ENCODE measurements around the gene RAB24. TPM values are rescaled to one million over a fixed set of nuclear protein-coding genes. Genes with fewer than 3 reads are reported as not detected.

The RAB24 gene
- polyA plus RNA-seq, 1 donor from 2014 or later, result 79.0 TPM

- Histone ChIP-seq H2AFZ (ENCODE audit: low read depth, low read length) (no peak overlapping the region), H4K20me1 (ENCODE audit: insufficient read depth) (no peaks in the 10 kb centered on the region), H3K9me3 (ENCODE audit: low read length) (no peaks in the 10 kb centered on the region), H3K4me2 (ENCODE audit: low read length) (no peak overlapping the region), H3K36me3 (ENCODE audit: insufficient read depth, low read length) (no peaks in the 10 kb centered on the region), H3F3A (ENCODE audit: insufficient read depth, low read length, poor library complexity, severe bottlenecking) (no peaks in the 10 kb centered on the region), H3K27me3 (ENCODE audit: insufficient read depth, low read depth, low read length) (no peaks in the 10 kb centered on the region), H3K27ac (ENCODE audit: low read length) (no peak overlapping the region), H3K79me2 (replicated peaks; ENCODE audit: insufficient read depth, low read length) (no peaks in the 10 kb centered on the region), H3K4me3 (ENCODE audit: low read length) (no peak overlapping the region), H3K9ac (ENCODE audit: low read length) (no peak overlapping the region), H3K9me2 (ENCODE audit: insufficient read depth, low read length) (no peaks in the 10 kb centered on the region)
- no peak for TF ChIP-seq MXI1 (conservative IDR thresholded peaks at IDR 0.05; ENCODE audit: poor library complexity, severe bottlenecking)
- no peak for TF ChIP-seq RAD21 (conservative IDR thresholded peaks at IDR 0.05)
- no peak for TF ChIP-seq EZH2 (IDR thresholded peaks at IDR 0.05; ENCODE audit: borderline replicate concordance, insufficient read depth, low read length, poor library complexity, severe bottlenecking)
Observed at GRCh38 chr5:177269232-177269895, 34.2 kb downstream of the RAB24 start.

- no peak overlapping the region for H3K9ac ChIP-seq (ENCODE audit: low read length)
- no peaks in the 10 kb centered on the region for H3K27me3 ChIP-seq (ENCODE audit: insufficient read depth, low read depth, low read length)
- H3K36me3 ChIP-seq (ENCODE audit: insufficient read depth, low read length), result no peaks in the 10 kb centered on the region
- no peak overlapping the region for H3K4me2 ChIP-seq (ENCODE audit: low read length)
- TF ChIP-seq RAD21 (conservative IDR thresholded peaks at IDR 0.05) (no peak), REST (IDR thresholded peaks at IDR 0.05; ENCODE audit: borderline replicate concordance) (no peak), EZH2 (IDR thresholded peaks at IDR 0.05; ENCODE audit: borderline replicate concordance, insufficient read depth, low read length, poor library complexity, severe bottlenecking) (no peak), TAF1 (IDR thresholded peaks at IDR 0.05; ENCODE audit: low read depth) (no peak), MXI1 (conservative IDR thresholded peaks at IDR 0.05; ENCODE audit: poor library complexity, severe bottlenecking) (no peak), EP300 (conservative IDR thresholded peaks at IDR 0.05; ENCODE audit: poor library complexity, severe bottlenecking) (no peak), SMC3 (conservative IDR thresholded peaks at IDR 0.05; ENCODE audit: poor library complexity) (no peak), CTCF (IDR thresholded peaks at IDR 0.05; ENCODE audit: poor library complexity, severe bottlenecking) (no peak), POLR2AphosphoS5 (IDR thresholded peaks at IDR 0.05) (no peak)
- H4K20me1 ChIP-seq (ENCODE audit: insufficient read depth), result no peaks in the 10 kb centered on the region
- no peak overlapping the region for H3K27ac ChIP-seq (ENCODE audit: low read length)
- no peak overlapping the region for H2AFZ ChIP-seq (ENCODE audit: low read depth, low read length)
- no peak overlapping the region for H3K4me3 ChIP-seq (ENCODE audit: low read length)
- no peaks in the 10 kb centered on the region for H3K9me2 ChIP-seq (ENCODE audit: insufficient read depth, low read length)
- no peaks in the 10 kb centered on the region for H3K79me2 ChIP-seq (replicated peaks; ENCODE audit: insufficient read depth, low read length)
- no peaks in the 10 kb centered on the region for H3K9me3 ChIP-seq (ENCODE audit: low read length)
- H3F3A ChIP-seq (ENCODE audit: insufficient read depth, low read length, poor library complexity, severe bottlenecking), result no peaks in the 10 kb centered on the region
Observed at GRCh38 chr5:177265395-177265794, 38.1 kb downstream of the RAB24 start.

Data from neural cell (in vitro differentiated cells).